Gastrocnemius medialis (tissue), 4 donors: ENCODE results near the gene PTPRT.
A peak's percentile ranks its signal among the peaks of the same experiment; 100 is the strongest.

Experiments used
- CTCF ChIP-seq, 5 experiments: fragments of 450-650 bp in 3 of 5; fragments of 200-600 bp in 2 of 5; sonication (generic) in 2 of 5; IDR thresholded peaks in 4 of 5; conservative IDR thresholded peaks in 1 of 5; 1 replicate in 4 of 5; 2 replicates in 1 of 5; pipeline ENCODE4 v1.5.1; 2016 to 2019; ENCODE audit warnings: antibody characterized with exemption in 5 of 5, mild to moderate bottlenecking in 3 of 5, moderate library complexity in 3 of 5
- POLR2A ChIP-seq, 2 donors: fragments of 450-650 bp; IDR thresholded peaks; one replicate each; pipeline ENCODE4 v1.6.1; 2017; ENCODE audit warnings: antibody characterized with exemption in 2 of 2, mild to moderate bottlenecking in 2 of 2, moderate library complexity in 2 of 2

GRCh38 chr20:42484335-42484734 is 705.4 kb downstream of the PTPRT start:
- TF ChIP-seq CTCF (IDR thresholded peaks at IDR 0.05 in 4 of 5, conservative IDR thresholded peaks at IDR 0.05 in 1 of 5), result no peak
- TF ChIP-seq POLR2A (IDR thresholded peaks at IDR 0.05), result peak in 1 of 2 donors; percentile 30
